Stimulated activated CD4-positive, alpha-beta T cell treated with anti-CD3 and anti-CD28 coated beads, Interleukin-12 subunit alpha, Interleukin-12 subunit beta, amount 100 ng/mL, for 24 hours (primary cell): ENCODE results near the gene ARHGEF16.

Experiments
- DNase-seq, 2 experiments: peaks; one replicate each; pipeline ENCODE4 v3.0.0-alpha.2; 2020; ENCODE audit warnings: low read depth in 2 of 2

Gene ARHGEF16

DNA sequence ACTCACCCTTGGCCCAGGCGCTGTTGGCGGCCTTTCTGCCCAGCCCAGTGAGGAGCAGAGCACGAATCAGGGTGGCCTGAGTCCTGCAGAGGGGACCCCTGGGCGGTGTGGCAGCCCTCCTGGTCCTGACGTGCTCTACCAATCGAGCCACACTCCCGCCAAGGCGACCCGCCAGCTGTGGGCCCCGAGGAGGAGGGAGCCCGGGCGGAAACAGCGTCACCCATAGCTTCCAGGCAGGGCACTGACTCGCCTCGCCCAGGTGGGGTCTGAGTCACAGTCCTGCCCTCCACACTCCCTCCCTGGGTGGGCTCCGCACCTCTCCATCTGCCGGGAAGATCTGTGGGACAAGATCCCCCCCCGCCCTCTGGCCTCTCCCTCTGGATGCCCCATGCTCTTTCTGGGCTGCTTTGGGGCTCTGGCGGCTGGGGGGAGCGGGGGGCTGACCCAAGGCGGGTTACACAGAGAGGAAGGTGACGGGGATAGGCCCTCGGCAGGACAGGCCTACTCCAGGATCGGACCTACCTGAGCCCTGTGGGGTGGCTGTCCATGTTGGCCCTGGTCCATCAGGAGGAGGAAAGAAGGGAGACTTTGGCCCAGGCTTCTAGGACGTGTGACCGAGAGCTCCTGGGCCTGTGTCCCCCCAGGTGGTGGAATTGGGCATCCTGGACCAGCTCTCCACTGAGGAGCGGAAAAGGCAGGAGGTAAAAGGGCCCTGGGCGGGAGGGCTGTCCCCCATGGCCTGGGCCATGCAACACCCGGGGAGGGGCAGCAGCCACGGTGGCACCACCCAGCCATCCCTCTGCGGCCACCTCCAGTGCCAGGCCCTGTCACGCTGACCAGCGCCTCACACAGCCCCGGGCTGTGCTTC lies 14.0 kb downstream of the ARHGEF16 start:
- DNase-seq = no peak

- DNase-seq = no peak
Measured at GRCh38 chr1:3469104-3469848, 14.8 kb downstream of the ARHGEF16 start.

DNA sequence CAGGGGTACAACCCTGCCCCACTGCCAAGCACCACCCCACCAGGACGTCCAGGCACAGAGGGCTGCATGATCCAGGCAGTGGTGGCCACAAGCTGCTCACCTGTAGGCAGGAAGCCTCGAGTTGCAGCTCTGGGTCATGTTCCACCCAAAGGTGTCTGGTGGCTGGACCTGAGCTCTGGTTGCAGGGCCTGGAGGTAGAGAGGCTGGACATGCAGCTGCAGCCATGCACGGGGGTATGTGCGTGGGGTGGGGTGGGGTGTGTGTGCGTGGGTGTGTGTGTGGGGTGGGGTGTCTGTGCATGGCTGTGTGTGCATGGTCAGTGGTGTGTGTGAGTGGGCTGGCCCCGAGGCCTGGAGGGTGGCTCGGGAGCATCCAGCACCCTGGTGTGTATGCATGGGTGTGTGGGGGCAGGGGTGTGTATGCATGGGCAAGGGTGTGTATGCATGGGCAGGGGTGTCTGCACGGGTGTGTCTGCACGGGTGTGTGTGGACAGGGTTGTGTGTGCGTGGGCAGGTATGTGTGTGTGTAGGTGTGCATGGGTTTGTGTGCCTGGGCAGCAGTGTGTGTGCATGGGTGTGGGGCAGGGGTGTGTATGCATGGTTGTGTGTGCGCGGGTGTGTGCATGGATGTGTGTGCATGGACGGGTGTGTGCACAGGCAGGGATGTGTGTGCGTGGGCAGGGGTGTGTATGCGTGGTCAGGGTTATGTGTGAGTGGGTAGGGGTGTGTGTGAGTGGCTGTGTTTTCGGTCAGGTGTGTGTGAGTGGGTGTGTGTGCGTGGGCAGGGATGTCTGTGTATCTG lies 15.6 kb downstream of the ARHGEF16 start:
- no peak for DNase-seq

- no peak for DNase-seq
Measured at GRCh38 chr1:3470650-3471355, 16.3 kb downstream of the ARHGEF16 start.

- DNase-seq = no peak
Measured at GRCh38 chr1:3471356-3472087, 17.1 kb downstream of the ARHGEF16 start.

GRCh38 chr1:3472088-3472850 lies 17.8 kb downstream of the ARHGEF16 start:
- DNase-seq = no peak

DNA sequence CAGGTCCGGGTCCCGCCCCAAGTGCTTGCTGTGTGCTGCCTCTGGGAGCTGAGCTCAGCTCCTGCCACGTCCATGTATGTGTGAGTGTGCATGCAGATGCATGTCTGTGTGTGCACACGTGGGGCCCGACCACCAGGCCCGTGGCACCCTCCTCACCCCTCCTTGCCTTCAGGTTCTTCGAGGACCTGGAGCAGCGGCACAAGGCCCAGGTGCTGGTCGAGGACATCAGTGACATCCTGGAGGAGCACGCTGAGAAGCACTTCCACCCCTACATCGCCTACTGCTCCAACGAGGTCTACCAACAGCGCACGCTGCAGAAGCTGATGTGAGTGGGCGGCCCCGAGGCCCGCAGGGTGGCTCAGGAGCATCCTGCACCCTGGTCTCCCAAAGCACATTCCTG lies 18.4 kb downstream of the ARHGEF16 start:
- no peak for DNase-seq

- DNase-seq = no peak
Measured at GRCh38 chr1:3473381-3473844, 18.9 kb downstream of the ARHGEF16 start.

DNA sequence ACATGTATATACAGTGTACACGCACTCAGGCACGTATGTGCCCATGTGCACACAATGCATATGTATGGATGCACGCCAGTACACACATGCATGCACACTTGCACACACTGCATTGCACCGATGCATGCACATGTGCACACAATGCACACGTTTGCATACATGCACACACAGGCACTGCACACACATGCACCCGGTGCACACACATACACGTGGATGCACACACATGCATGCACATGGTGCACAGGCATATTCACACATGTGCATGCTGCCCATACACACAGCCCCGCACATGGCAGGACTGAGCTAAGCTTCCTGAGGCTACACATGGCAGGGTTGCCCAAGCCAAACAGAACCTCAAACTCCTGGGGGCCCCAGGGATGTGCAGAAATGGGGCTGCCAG lies 19.6 kb downstream of the ARHGEF16 start:
- DNase-seq = no peak

GRCh38 chr1:3474421-3474820 lies 20.0 kb downstream of the ARHGEF16 start:
- no peak for DNase-seq

GRCh38 chr1:3475839-3476573 lies 21.5 kb downstream of the ARHGEF16 start:
- no peak for DNase-seq

DNA sequence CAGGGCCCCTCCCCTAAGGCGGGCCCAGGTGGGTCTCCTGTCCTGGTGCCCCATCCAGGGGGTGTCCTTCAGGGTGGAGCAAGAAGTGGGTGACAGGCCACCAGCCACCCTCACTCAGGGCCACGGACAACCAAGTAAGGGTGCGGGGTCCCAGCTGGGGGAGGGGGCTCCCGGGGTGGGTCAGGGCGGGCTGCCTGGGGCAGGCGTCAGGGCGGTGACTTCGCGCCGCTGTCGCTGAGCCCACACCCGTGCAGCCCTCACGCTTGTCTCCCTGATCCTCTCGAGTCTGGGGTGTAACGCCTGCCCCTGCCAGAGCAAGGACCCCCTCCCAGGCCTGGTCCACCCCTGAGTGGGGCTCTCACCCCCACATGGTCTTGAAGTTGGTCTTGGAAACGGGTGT lies 22.2 kb downstream of the ARHGEF16 start:
- no peak for DNase-seq

DNA sequence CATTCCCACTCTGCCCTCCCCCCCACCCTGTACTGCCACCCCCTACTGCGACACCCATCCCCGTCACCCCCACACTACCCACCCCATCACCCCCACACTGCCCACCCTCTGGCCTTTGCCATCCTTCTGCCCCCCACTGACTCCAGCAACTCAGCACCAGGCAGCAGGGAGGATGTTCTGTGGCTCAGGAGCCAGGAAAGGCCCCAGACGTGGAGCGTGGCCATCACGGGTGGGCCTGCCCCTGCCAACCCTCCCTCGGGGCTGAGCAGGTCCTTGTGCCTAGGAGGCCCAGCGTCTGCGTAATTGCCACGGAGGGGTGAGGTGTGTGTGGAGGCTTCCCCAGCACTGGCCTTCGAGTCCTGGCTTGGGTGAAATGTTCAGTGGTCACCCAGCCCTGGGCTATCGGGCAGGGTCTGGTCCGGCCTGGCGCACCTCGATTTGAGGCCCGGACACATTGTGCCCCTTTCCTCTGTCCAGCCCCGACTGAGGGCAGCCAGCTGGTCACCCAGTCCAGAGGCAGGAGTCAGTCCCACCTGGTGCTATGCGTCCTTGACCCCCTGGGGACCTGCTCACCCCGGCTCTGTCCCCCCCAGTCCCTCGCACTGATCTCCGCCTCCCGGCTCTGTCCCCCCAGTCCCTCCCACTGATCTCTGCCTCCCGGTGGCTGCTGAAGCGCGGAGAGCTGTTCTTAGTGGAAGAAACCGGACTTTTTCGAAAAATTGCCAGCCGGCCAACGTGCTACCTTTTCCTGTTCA lies 23.0 kb downstream of the ARHGEF16 start:
- no peak for DNase-seq

DNA sequence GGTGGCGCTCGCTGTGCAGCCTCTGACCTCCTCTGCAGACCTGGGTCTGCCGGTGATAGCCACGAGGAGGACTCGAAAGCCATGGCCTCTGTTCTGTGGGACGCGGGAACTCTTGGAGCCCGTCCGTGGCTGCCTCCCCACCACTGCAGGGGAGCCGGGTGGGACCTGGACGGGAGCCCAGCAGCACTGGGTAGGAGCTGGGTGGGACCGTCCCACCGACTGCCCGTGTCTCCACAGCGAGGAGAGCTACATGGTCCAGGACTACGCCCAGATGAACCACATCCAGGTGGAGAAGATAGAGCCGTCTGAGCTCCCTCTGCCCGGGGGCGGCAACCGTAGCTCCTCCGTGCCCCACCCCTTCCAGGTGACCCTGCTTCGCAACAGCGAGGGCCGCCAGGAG lies 23.7 kb downstream of the ARHGEF16 start:
- DNase-seq = no peak

DNA sequence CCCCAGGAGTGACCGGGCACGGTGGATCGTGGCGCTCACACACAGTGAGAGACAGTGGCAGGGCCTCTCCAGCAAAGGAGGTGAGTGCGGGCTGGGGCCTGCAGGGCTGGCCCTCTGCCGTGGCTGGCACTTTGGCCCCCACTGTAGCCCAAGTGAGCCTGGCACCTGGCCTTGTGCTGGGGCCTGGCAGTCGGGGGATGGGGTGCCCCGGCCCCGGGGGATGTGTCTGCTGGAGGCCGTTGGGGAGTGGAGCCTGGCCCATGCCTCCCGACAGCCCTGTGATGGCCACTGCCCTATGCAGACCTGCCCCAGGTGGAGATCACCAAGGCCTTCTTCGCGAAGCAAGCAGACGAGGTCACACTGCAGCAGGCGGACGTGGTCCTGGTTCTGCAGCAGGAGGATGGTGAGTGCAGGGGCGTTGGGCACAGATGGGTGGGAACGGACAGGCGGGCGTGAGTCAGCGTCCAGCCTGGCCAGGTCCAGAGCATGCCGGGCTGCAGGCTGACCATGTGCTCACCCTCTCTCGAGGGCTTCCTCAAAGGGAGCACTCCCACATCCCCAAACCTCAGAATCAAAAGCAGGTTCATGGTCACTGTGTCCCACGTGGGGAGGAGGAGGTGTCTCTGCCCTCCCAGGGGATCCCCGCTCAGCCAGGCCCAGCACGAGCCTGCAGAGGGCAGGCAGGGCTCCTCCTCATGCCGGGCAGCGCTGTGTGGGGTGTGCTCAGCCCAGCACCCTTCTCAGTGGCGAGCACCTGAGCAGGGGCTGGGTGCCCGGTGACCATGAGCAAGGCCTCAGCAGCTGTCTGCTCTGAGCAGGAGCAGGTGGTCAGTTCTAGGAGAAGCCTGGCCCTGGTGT lies 25.3 kb downstream of the ARHGEF16 start:
- DNase-seq = no peak

DNA sequence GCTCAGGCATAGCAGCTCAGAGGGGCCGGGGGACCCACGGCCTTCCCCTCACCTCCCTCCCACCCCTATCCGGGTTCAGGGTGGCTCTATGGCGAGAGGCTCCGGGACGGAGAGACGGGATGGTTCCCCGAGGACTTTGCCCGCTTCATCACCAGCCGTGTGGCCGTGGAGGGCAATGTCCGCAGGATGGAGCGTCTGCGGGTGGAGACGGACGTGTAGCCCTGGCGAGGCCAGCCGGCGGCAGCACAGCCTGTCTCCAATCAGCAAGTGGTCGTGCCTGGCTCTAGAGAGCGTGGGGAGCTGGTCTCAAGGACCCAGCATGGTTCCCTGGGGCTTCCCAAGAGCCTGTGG lies 25.9 kb downstream of the ARHGEF16 start:
- no peak for DNase-seq

DNA sequence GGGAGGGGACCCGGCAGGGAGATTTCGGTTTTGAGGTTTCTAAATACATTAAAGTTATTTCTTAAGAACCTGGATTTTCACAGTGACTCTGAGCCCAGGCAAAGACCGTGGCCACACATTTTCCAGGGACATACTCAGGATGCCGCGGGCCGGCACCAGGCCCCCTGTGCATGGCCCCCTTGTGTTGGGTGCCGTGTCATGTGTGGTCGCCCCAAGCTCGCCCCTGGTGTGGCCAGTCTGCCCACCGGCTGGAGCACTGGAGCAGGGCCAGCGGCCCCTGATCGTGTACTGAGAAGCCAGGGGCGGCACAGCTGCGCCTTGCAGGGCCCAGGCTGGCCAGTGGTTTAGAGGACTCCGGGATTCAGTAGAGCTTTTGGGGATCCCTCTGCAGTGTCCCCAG lies 26.6 kb downstream of the ARHGEF16 start:
- DNase-seq = no peak
